Measurements from ENCODE around the gene FGF14. TPM values are rescaled to one million over a fixed set of nuclear protein-coding genes. Genes with fewer than 3 reads are reported as not detected.

Gene FGF14
- total and polyA plus RNA-seq, 2 of the 4 experiments (the other 2 are of a cell fraction), result under 0.01 TPM; not detected in 1

DNA sequence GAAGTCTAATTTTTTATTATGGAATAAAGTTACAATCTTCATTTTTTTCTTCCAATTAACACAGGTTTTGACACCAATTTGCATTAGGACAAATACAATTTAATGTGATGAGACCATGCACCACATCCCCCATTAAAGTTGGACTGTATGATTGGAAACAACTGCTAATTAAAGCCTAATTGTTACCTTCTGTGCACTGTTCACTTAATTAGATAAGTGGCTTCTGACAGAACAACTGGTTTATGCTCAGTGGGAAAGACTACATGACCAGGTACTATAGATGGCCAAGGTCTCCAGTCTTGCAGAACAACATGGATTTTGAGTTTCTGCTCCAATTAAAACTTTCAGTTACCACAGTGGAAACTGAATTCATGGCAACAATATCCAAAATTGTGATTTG, 198.1 kb downstream of the FGF14 start:
- Histone ChIP-seq H4K20me1 (ENCODE audit: insufficient read depth, low read length) (no peaks in the 10 kb centered on the region), H3K27ac (ENCODE audit: insufficient read depth, low read length) (no peak overlapping the region), H3K79me1 (ENCODE audit: low read depth in 1 of 2, low read length in 2 of 2) (no peaks in the 10 kb centered on the region), H3K23ac (ENCODE audit: low read depth, low read length) (no peak overlapping the region), H2AK5ac (ENCODE audit: low read depth, low read length) (no peak overlapping the region), H3K36me3 (ENCODE audit: control insufficient read depth, insufficient read depth, low read length) (no peaks in the 10 kb centered on the region), H2AFZ (replicated peaks; ENCODE audit: low read length, poor library complexity) (no peak overlapping the region), H3K4ac (ENCODE audit: low read depth, low read length) (no peak overlapping the region), H3K9me1 (ENCODE audit: insufficient read depth, low read length) (peaks cover 4% of the 10 kb centered on the region), H3K4me3 (ENCODE audit: insufficient read depth, low read depth, low read length) (no peak overlapping the region), H2BK15ac (ENCODE audit: low read depth, low read length) (no peak overlapping the region), H2BK5ac (ENCODE audit: low read depth, low read length, poor library complexity, severe bottlenecking) (no peak overlapping the region), H4K5ac (ENCODE audit: low read depth, low read length) (no peak overlapping the region), H3K56ac (ENCODE audit: extremely low read depth, insufficient read depth, low read length) (no peak overlapping the region), H3K27me3 (ENCODE audit: control insufficient read depth, insufficient read depth, low read length) (no peaks in the 10 kb centered on the region), H4K8ac (ENCODE audit: low read depth in 2 of 2, low read length in 2 of 2) (no peak overlapping the region), H2BK20ac (ENCODE audit: low read depth, low read length) (no peak overlapping the region), H3K9ac (ENCODE audit: low read depth, low read length) (no peak overlapping the region), H3K4me1 (ENCODE audit: control insufficient read depth, insufficient read depth, low read length) (no peaks in the 10 kb centered on the region), H2AK9ac (replicated peaks; ENCODE audit: low read depth, low read length, poor library complexity) (no peak overlapping the region), H3K14ac (replicated peaks; ENCODE audit: low read depth, low read length) (no peak overlapping the region), H4K91ac (ENCODE audit: insufficient read depth, low read depth, low read length) (no peak overlapping the region), H3K9me3 (ENCODE audit: control insufficient read depth, insufficient read depth, low read length) (no peaks in the 10 kb centered on the region), H3K18ac (ENCODE audit: low read depth, low read length) (no peak overlapping the region), H3K4me2 (ENCODE audit: low read depth, low read length) (no peak overlapping the region), H2BK120ac (ENCODE audit: low read depth, low read length) (no peak overlapping the region)
- BruUV-seq (replicated peaks), result no TSS peak
- dilution Hi-C loops (cut with HindIII; ENCODE audit: low sequenced_read_pairs, unreplicated experiment), result no loop called here
- ChIA-PET POLR2A (ENCODE audit: unreplicated experiment) (no interaction called here), CTCF (no interaction called here)
- ATAC-seq (ENCODE audit: low read depth) (no peak), DNase-seq (no peak)
- intact Hi-C loops (cut with micrococcal nuclease), result no loop called here
- in situ Hi-C loops (cut with MboI; ENCODE audit: low sequenced_read_pairs), result no loop called here
- TF ChIP-seq, protein P1, sequence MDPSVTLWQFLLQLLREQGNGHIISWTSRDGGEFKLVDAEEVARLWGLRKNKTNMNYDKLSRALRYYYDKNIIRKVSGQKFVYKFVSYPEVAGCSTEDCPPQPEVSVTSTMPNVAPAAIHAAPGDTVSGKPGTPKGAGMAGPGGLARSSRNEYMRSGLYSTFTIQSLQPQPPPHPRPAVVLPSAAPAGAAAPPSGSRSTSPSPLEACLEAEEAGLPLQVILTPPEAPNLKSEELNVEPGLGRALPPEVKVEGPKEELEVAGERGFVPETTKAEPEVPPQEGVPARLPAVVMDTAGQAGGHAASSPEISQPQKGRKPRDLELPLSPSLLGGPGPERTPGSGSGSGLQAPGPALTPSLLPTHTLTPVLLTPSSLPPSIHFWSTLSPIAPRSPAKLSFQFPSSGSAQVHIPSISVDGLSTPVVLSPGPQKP (IDR thresholded peaks at IDR 0.05; ENCODE audit: borderline replicate concordance, low read depth, low read length), result no peak
- TF ChIP-seq MXI1 (IDR thresholded peaks at IDR 0.05; ENCODE audit: borderline replicate concordance, low read depth, low read length), result no peak

Measured in IMR-90 (cell line).